Measurements from ENCODE around the gene WSB1.

GRCh38 chr17:27318228-27318627 lies 24.3 kb downstream of the WSB1 start:
- no peak for TF ChIP-seq EZH2phosphoT487 (IDR thresholded peaks at IDR 0.05; ENCODE audit: low read depth, severe bottlenecking, unreplicated experiment)
- no peak for TF ChIP-seq EZH2 (IDR thresholded peaks at IDR 0.05; ENCODE audit: borderline replicate concordance)
